HG02840 (cell line): Measurements from ENCODE around the gene SLC41A3.
A peak's percentile ranks its signal among the peaks of the same experiment; 100 is the strongest.

Experiments used
- ATAC-seq: cut with Tn5 transposase; IDR thresholded peaks from one replicate; pipeline ENCODE4 v1.9.1; 2021; ENCODE audit warnings: mild to moderate bottlenecking, moderate library complexity, moderate number of reproducible peaks; ENCODE audit not compliant: unreplicated experiment, low FRiP score

SLC41A3 gene

GRCh38 chr3:126083913-126084767, at the start of gene SLC41A3:
Gene SLC41A3, minus strand, starts transcription at chr3:126084124. Its CDS starts 15,905 bp downstream, at chr3:126068219.
- ATAC-seq, result peak; percentile 88

- ATAC-seq, result no peak
Measured at GRCh38 chr3:126133606-126134005, 49.7 kb upstream of the SLC41A3 start.

- ATAC-seq, result no peak
Measured at GRCh38 chr3:126132751-126133511, 49.0 kb upstream of the SLC41A3 start.

- ATAC-seq, result no peak
Measured at GRCh38 chr3:126131881-126132750, 48.2 kb upstream of the SLC41A3 start.

- no peak for ATAC-seq
Measured at GRCh38 chr3:126130981-126131745, 47.2 kb upstream of the SLC41A3 start.

GRCh38 chr3:126130081-126130855, 46.3 kb upstream of the SLC41A3 start:
- no peak for ATAC-seq

GRCh38 chr3:126129398-126129891, 45.5 kb upstream of the SLC41A3 start:
- ATAC-seq, result no peak

- no peak for ATAC-seq
Measured at GRCh38 chr3:126128504-126129397, 44.8 kb upstream of the SLC41A3 start.

- no peak for ATAC-seq
Measured at GRCh38 chr3:126127904-126128303, 44.0 kb upstream of the SLC41A3 start.

- no peak for ATAC-seq
Measured at GRCh38 chr3:126127452-126127851, 43.5 kb upstream of the SLC41A3 start.

- ATAC-seq, result no peak
Measured at GRCh38 chr3:126126811-126127431, 43.0 kb upstream of the SLC41A3 start.

- ATAC-seq, result no peak
Measured at GRCh38 chr3:126126286-126126685, 42.4 kb upstream of the SLC41A3 start.

GRCh38 chr3:126125781-126126251, 41.9 kb upstream of the SLC41A3 start:
- ATAC-seq, result no peak

- no peak for ATAC-seq
Measured at GRCh38 chr3:126125341-126125740, 41.4 kb upstream of the SLC41A3 start.

GRCh38 chr3:126124896-126125295, 41.0 kb upstream of the SLC41A3 start:
- no peak for ATAC-seq

GRCh38 chr3:126124148-126124868, 40.4 kb upstream of the SLC41A3 start:
- no peak for ATAC-seq

- ATAC-seq, result no peak
Measured at GRCh38 chr3:126121632-126122031, 37.7 kb upstream of the SLC41A3 start.
